Loucy (cell line): Measurements from ENCODE around the gene SHB.

Experiments used
- EZH2phosphoT487 ChIP-seq: fragments of 200-600 bp; IDR thresholded peaks from 2 replicates; pipeline ENCODE4 v1.6.1; 2018; ENCODE audit warnings: antibody characterized with exemption, mild to moderate bottlenecking, moderate library complexity, borderline replicate concordance
- TF ChIP-seq, protein P1 (sequence below): fragments of 200-600 bp; sonication (generic); conservative IDR thresholded peaks from 2 replicates; pipeline ENCODE4 v1.5.1; 2014; ENCODE audit warnings: mild to moderate bottlenecking, antibody characterized with exemption, low read length

DNA sequence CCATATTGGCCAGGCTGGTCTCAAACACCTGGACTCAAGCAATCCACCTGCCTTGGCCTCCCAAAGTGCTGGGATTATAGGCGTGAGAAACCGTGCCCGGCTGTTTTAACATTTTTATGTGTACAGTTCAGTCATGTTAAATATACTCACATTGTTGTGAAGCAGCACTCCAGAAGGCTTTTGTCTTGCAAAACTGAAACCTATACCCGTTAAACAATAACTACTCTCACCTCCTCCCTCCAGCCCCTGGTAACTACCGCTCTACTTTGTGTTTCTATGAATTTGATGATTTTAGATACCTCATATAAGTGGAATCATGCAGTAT, 23.1 kb upstream of the SHB start:
- TF ChIP-seq, protein P1, sequence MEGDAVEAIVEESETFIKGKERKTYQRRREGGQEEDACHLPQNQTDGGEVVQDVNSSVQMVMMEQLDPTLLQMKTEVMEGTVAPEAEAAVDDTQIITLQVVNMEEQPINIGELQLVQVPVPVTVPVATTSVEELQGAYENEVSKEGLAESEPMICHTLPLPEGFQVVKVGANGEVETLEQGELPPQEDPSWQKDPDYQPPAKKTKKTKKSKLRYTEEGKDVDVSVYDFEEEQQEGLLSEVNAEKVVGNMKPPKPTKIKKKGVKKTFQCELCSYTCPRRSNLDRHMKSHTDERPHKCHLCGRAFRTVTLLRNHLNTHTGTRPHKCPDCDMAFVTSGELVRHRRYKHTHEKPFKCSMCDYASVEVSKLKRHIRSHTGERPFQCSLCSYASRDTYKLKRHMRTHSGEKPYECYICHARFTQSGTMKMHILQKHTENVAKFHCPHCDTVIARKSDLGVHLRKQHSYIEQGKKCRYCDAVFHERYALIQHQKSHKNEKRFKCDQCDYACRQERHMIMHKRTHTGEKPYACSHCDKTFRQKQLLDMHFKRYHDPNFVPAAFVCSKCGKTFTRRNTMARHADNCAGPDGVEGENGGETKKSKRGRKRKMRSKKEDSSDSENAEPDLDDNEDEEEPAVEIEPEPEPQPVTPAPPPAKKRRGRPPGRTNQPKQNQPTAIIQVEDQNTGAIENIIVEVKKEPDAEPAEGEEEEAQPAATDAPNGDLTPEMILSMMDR: no peak
- no peak for TF ChIP-seq EZH2phosphoT487
